GM23338 (cell line): ENCODE results near the gene SSTR5. TPM values are rescaled to one million over a fixed set of nuclear protein-coding genes. Genes with fewer than 3 reads are reported as not detected.

Experiments
- ATAC-seq: fragments of 200-7000 bp; cut with Tn5 transposase; 3 replicates; pipeline ENCODE4 v1.9.1; 2020
- DNase-seq: peaks from one replicate; pipeline ENCODE4 v3.0.0-alpha.2; 2015; ENCODE audit warnings: low spot score
- H2AFZ ChIP-seq: fragments of 200-600 bp; sonication (generic); 2 replicates; pipeline ENCODE4 v1.8.0; 2016; ENCODE audit warnings: antibody characterized with exemption, mild to moderate bottlenecking, moderate library complexity
- H3F3A ChIP-seq: fragments of 200-600 bp; sonication (generic); replicated peaks from 2 replicates; pipeline ENCODE4 v1.8.0; 2017; ENCODE audit warnings: antibody characterized with exemption, mixed run types, low read depth
- H3K27ac ChIP-seq: fragments of 200-600 bp; sonication (generic); 2 replicates; pipeline ENCODE4 v1.6.1; 2016; ENCODE audit warnings: low read depth
- H3K27me3 ChIP-seq: fragments of 200-600 bp; sonication (generic); 2 replicates; pipeline ENCODE4 v1.8.0; 2016; ENCODE audit warnings: mild to moderate bottlenecking, mixed run types, moderate library complexity; ENCODE audit not compliant: insufficient read depth
- H3K36me3 ChIP-seq: fragments of 200-600 bp; sonication (generic); 2 replicates; pipeline ENCODE4 v1.8.0; 2016; ENCODE audit warnings: mild to moderate bottlenecking; ENCODE audit not compliant: insufficient read depth
- H3K4me1 ChIP-seq: fragments of 200-600 bp; sonication (generic); 2 replicates; pipeline ENCODE4 v1.8.0; 2016; ENCODE audit warnings: mild to moderate bottlenecking, moderate library complexity; ENCODE audit not compliant: insufficient read depth
- H3K4me2 ChIP-seq: fragments of 200-600 bp; sonication (generic); 2 replicates; pipeline ENCODE4 v1.7.1; 2017; ENCODE audit warnings: mixed run types
- H3K4me3 ChIP-seq: fragments of 200-600 bp; sonication (generic); 2 replicates; pipeline ENCODE4 v1.6.1; 2016; ENCODE audit warnings: mixed run types
- H3K79me2 ChIP-seq: fragments of 200-600 bp; sonication (generic); replicated peaks from 2 replicates; pipeline ENCODE4 v1.8.0; 2017; ENCODE audit warnings: mild to moderate bottlenecking; ENCODE audit not compliant: insufficient read depth
- H3K9me2 ChIP-seq: fragments of 200-600 bp; sonication (generic); 2 replicates; pipeline ENCODE4 v1.8.0; 2017; ENCODE audit not compliant: insufficient read depth
- H4K20me1 ChIP-seq: fragments of 200-600 bp; sonication (generic); replicated peaks from 2 replicates; pipeline ENCODE4 v1.8.0; 2017; ENCODE audit warnings: mild to moderate bottlenecking; ENCODE audit not compliant: insufficient read depth
- H3K27ac Mint-ChIP-seq: 2 replicates; pipeline ENCODE4 v1.8.0; 2020; ENCODE audit warnings: inconsistent platforms, mild to moderate bottlenecking, moderate library complexity, mixed read lengths
- H3K27me3 Mint-ChIP-seq: 3 replicates; pipeline ENCODE4 v1.8.0; 2022; ENCODE audit warnings: low read depth, mild to moderate bottlenecking, moderate library complexity, mixed read lengths, inconsistent platforms; ENCODE audit not compliant: insufficient read depth, poor library complexity
- H3K36me3 Mint-ChIP-seq: 3 replicates; pipeline ENCODE4 v1.8.0; 2021; ENCODE audit warnings: low read depth, mild to moderate bottlenecking, inconsistent platforms, moderate library complexity, mixed read lengths
- H3K4me1 Mint-ChIP-seq: 3 replicates; pipeline ENCODE4 v1.8.0; 2020; ENCODE audit warnings: mild to moderate bottlenecking, inconsistent platforms, mixed read lengths
- H3K4me3 Mint-ChIP-seq: 3 replicates; pipeline ENCODE4 v1.8.0; 2021; ENCODE audit warnings: moderate library complexity, mild to moderate bottlenecking, inconsistent platforms, mixed read lengths
- H3K9me3 Mint-ChIP-seq: 3 replicates; pipeline ENCODE4 v1.8.0; 2020; ENCODE audit warnings: moderate library complexity, mild to moderate bottlenecking, inconsistent platforms, mixed read lengths
- CREB1 ChIP-seq: fragments of 250-450 bp; sonication (Bioruptor Pico); IDR thresholded peaks from 2 replicates; pipeline ENCODE4 v1.5.0; 2020; ENCODE audit warnings: low read depth, mild to moderate bottlenecking, moderate library complexity
- CTCF ChIP-seq, 2 experiments: fragments of 200-600 bp in 1 of 2; sonication (generic) in 1 of 2; conservative IDR thresholded peaks; 2 replicates each; pipeline versions ENCODE4 v1.5.1 to v1.6.1; 2016 to 2017; ENCODE audit warnings: antibody characterized with exemption in 2 of 2, low read depth in 2 of 2, mild to moderate bottlenecking in 2 of 2, moderate library complexity in 1 of 2
- EZH2 ChIP-seq: fragments of 200-600 bp; sonication (generic); IDR thresholded peaks from one replicate; pipeline ENCODE4 v1.8.0; 2017; ENCODE audit warnings: antibody characterized with exemption, mild to moderate bottlenecking, low read depth; ENCODE audit not compliant: unreplicated experiment
- EZH2phosphoT487 ChIP-seq: fragments of 200-600 bp; sonication (generic); IDR thresholded peaks from one replicate; pipeline ENCODE4 v1.8.1; 2018; ENCODE audit warnings: antibody characterized with exemption; ENCODE audit not compliant: unreplicated experiment
- JUNB ChIP-seq: IDR thresholded peaks from one replicate; pipeline ENCODE4 v1.6.1; 2016; ENCODE audit warnings: antibody characterized with exemption; ENCODE audit not compliant: unreplicated experiment
- NANOG ChIP-seq: IDR thresholded peaks from 2 replicates; pipeline ENCODE4 v1.6.1; 2016; ENCODE audit warnings: antibody characterized with exemption, borderline replicate concordance
- POLR2AphosphoS5 ChIP-seq: IDR thresholded peaks from 2 replicates; pipeline ENCODE4 v1.6.1; 2016; ENCODE audit warnings: antibody characterized with exemption, low read depth
- STAT1 ChIP-seq: IDR thresholded peaks from one replicate; pipeline ENCODE4 v1.6.1; 2016; ENCODE audit warnings: antibody characterized with exemption; ENCODE audit not compliant: unreplicated experiment
- ZNF114 ChIP-seq: fragments of 250-450 bp; sonication (Bioruptor Pico); IDR thresholded peaks from 2 replicates; pipeline ENCODE4 v1.5.0; 2020; ENCODE audit warnings: mild to moderate bottlenecking, moderate library complexity
- ZNF331 ChIP-seq: fragments of 250-450 bp; sonication (Bioruptor Pico); IDR thresholded peaks from 2 replicates; pipeline ENCODE4 v1.5.0; 2020; ENCODE audit warnings: low read depth, mild to moderate bottlenecking, moderate library complexity
- ZNF462 ChIP-seq: fragments of 250-450 bp; sonication (Bioruptor Pico); IDR thresholded peaks from 2 replicates; pipeline ENCODE4 v1.5.0; 2020; ENCODE audit warnings: mild to moderate bottlenecking, moderate library complexity
- polyA plus RNA-seq: library from polyadenylated mRNA; unstranded; fragments of >200 nt; fragmentation: Nextera tagmentation; extraction: Ambion mirVana; gene quantifications from 2 replicates; pipeline ENCODE4 v1.2.1, GENCODE V29; 2016
- total RNA-seq: library from RNA; depleted of rRNA; stranded (reverse); fragments of >200 nt; shearing (Covaris generic); gene quantifications from 2 replicates; pipeline ENCODE4 v1.2.3, GENCODE V29; 2014
- TF ChIP-seq, protein P1 (sequence below): IDR thresholded peaks from 2 replicates; pipeline ENCODE4 v1.6.1; 2016; ENCODE audit warnings: antibody characterized with exemption
- TF ChIP-seq, protein P2 (sequence below): IDR thresholded peaks from one replicate; pipeline ENCODE4 v1.6.1; 2018; ENCODE audit warnings: antibody characterized with exemption; ENCODE audit not compliant: unreplicated experiment

SSTR5 gene
- total and polyA plus RNA-seq, 2 experiments from 2014 or later: 0.60 to 1.0 TPM

GRCh38 chr16:1066584-1067172 is 5.9 kb upstream of the SSTR5 start:
- no peak for DNase-seq
- TF ChIP-seq CTCF (conservative IDR thresholded peaks at IDR 0.05; ENCODE audit: low read depth in 2 of 2): no peak
- TF ChIP-seq ZNF462 (CRISPR knock-in tag): no peak
- no peak for TF ChIP-seq ZNF114 (CRISPR knock-in tag)
- TF ChIP-seq EZH2: no peak
- no peak for TF ChIP-seq EZH2phosphoT487
- no peak for TF ChIP-seq POLR2AphosphoS5
- TF ChIP-seq, protein P1, sequence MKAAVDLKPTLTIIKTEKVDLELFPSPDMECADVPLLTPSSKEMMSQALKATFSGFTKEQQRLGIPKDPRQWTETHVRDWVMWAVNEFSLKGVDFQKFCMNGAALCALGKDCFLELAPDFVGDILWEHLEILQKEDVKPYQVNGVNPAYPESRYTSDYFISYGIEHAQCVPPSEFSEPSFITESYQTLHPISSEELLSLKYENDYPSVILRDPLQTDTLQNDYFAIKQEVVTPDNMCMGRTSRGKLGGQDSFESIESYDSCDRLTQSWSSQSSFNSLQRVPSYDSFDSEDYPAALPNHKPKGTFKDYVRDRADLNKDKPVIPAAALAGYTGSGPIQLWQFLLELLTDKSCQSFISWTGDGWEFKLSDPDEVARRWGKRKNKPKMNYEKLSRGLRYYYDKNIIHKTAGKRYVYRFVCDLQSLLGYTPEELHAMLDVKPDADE: no peak
- no peak for TF ChIP-seq CREB1 (CRISPR knock-in tag)
- no peak for TF ChIP-seq ZNF331 (CRISPR knock-in tag)
- TF ChIP-seq STAT1: no peak
- no peak for TF ChIP-seq NANOG
- no peak for TF ChIP-seq JUNB
- TF ChIP-seq, protein P2, sequence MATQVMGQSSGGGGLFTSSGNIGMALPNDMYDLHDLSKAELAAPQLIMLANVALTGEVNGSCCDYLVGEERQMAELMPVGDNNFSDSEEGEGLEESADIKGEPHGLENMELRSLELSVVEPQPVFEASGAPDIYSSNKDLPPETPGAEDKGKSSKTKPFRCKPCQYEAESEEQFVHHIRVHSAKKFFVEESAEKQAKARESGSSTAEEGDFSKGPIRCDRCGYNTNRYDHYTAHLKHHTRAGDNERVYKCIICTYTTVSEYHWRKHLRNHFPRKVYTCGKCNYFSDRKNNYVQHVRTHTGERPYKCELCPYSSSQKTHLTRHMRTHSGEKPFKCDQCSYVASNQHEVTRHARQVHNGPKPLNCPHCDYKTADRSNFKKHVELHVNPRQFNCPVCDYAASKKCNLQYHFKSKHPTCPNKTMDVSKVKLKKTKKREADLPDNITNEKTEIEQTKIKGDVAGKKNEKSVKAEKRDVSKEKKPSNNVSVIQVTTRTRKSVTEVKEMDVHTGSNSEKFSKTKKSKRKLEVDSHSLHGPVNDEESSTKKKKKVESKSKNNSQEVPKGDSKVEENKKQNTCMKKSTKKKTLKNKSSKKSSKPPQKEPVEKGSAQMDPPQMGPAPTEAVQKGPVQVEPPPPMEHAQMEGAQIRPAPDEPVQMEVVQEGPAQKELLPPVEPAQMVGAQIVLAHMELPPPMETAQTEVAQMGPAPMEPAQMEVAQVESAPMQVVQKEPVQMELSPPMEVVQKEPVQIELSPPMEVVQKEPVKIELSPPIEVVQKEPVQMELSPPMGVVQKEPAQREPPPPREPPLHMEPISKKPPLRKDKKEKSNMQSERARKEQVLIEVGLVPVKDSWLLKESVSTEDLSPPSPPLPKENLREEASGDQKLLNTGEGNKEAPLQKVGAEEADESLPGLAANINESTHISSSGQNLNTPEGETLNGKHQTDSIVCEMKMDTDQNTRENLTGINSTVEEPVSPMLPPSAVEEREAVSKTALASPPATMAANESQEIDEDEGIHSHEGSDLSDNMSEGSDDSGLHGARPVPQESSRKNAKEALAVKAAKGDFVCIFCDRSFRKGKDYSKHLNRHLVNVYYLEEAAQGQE: no peak
- Mint-ChIP-seq H3K27me3 (peaks cover 1% of the 10 kb centered on the region), H3K36me3 (no peaks in the 10 kb centered on the region), H3K9me3 (no peaks in the 10 kb centered on the region), H3K4me3 (no peak overlapping the region), H3K4me1 (peaks cover 3% of the 10 kb centered on the region; the same call in 2 of the 3 replicates), H3K27ac (no peak overlapping the region)
- no peaks in the 10 kb centered on the region for H4K20me1 ChIP-seq
- ATAC-seq: no peak
- H3K27ac ChIP-seq: no peak overlapping the region
- H3K4me1 ChIP-seq: peaks cover 8% of the 10 kb centered on the region; the same call in 1 of the 2 replicates
- no peaks in the 10 kb centered on the region for H3K36me3 ChIP-seq
- no peaks in the 10 kb centered on the region for H3F3A ChIP-seq
- no peak overlapping the region for H3K4me2 ChIP-seq
- H3K27me3 ChIP-seq: no peaks in the 10 kb centered on the region
- no peaks in the 10 kb centered on the region for H3K79me2 ChIP-seq
- no peak overlapping the region for H2AFZ ChIP-seq
- no peaks in the 10 kb centered on the region for H3K9me2 ChIP-seq
- H3K4me3 ChIP-seq: no peak overlapping the region
